Calu3 (cell line): ENCODE measurements around the gene HDHD5. TPM values are rescaled to one million over a fixed set of nuclear protein-coding genes. Genes with fewer than 3 reads are reported as not detected.

Experiments
- BruUV-seq: library from RNA; stranded (reverse); fragments of 400-500 nt; replicated peaks from 2 replicates; lab custom pipeline; 2021; lab: Mats Ljungman, UMichigan
- CTCF ChIA-PET: fragments of 300-600 bp; sonication (Branson Sonifier 250); formaldehyde crosslinking; loops from one replicate; lab custom pipeline; 2022; ENCODE audit warnings: antibody characterized with exemption; lab: Charles Lee
- DNase-seq: peaks from one replicate; pipeline ENCODE4 v3.0.0; 2022
- H3K27ac Mint-ChIP-seq: one replicate; pipeline ENCODE4 v1.8.0; 2022; ENCODE audit warnings: mixed read lengths; ENCODE audit not compliant: unreplicated experiment
- H3K27me3 Mint-ChIP-seq: one replicate; pipeline ENCODE4 v1.8.0; 2022; ENCODE audit warnings: mixed read lengths; ENCODE audit not compliant: unreplicated experiment
- H3K36me3 Mint-ChIP-seq: one replicate; pipeline ENCODE4 v1.8.0; 2022; ENCODE audit warnings: mild to moderate bottlenecking, moderate library complexity, mixed read lengths; ENCODE audit not compliant: insufficient read depth, unreplicated experiment
- H3K4me1 Mint-ChIP-seq: one replicate; pipeline ENCODE4 v1.8.0; 2022; ENCODE audit warnings: mild to moderate bottlenecking, low read depth, mixed read lengths; ENCODE audit not compliant: unreplicated experiment
- H3K4me3 Mint-ChIP-seq: one replicate; pipeline ENCODE4 v1.8.0; 2022; ENCODE audit warnings: mild to moderate bottlenecking, low read depth, moderate library complexity, mixed read lengths; ENCODE audit not compliant: unreplicated experiment
- H3K9me3 Mint-ChIP-seq: one replicate; pipeline ENCODE4 v1.8.0; 2022; ENCODE audit warnings: low read depth, mixed read lengths; ENCODE audit not compliant: unreplicated experiment
- intact Hi-C: fragments of 100-400 bp; cut with micrococcal nuclease; formaldehyde crosslinking; loops from one replicate; pipeline ENCODE4 v1.10.0; 2022; ENCODE audit not compliant: unreplicated experiment
- total RNA-seq: library from RNA; stranded (reverse); gene quantifications from 2 replicates; pipeline ENCODE4 v1.2.3, GENCODE V29; 2022
- TF ChIP-seq, protein P1 (sequence below): fragments of 200-600 bp; IDR thresholded peaks from one replicate; pipeline ENCODE4 v1.8.0; 2022; ENCODE audit warnings: antibody characterized with exemption; ENCODE audit not compliant: unreplicated experiment

Gene HDHD5
- total RNA-seq, 1 experiment from 2014 or later, result 44.4 TPM

DNA sequence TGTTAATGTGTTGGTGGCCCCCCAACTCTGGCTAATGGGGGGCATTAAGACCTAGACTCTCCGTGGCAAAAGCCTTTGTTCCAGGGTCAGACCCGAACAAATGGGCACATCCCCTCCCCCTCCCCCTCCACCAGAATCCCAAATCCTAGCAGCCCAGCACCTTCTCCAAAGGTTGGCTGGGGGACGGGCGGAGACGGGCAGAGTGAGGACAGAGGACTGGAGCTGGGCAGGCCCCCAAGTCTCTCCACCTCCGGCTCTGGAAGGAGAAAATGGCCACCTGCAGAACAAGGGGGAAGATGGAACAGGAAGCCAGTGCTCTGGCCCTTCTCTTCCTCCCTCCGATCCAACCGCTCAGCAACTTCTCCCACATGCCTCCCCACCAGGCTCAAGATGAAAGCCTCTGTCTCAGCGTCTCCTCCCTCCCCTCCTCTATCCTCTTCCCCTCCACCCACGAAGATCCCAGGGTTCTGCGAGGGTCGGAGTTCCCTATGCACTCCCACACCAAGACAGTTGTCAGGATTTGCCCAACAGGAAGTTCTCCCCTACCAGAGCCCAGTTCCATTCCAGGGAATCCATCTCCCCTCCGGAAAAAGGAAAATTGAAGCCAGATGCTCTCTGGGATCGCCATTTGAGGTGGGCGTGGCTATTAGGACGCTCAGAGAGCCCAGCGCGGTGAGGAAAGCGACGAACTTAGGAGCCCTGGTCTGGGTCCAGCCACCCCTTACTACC lies 40.1 kb upstream of the HDHD5 start:
- Mint-ChIP-seq H3K36me3 (no peaks in the 10 kb centered on the region), H3K4me3 (no peak overlapping the region), H3K9me3 (no peaks in the 10 kb centered on the region), H3K4me1 (peaks cover 14% of the 10 kb centered on the region), H3K27ac (no peak overlapping the region), H3K27me3 (peaks cover 80% of the 10 kb centered on the region)
- CTCF ChIA-PET, result interaction anchor here (1.7 kb wide), 1 partner anchor 28 kb away, joined by 6 read pairs; no protein-coding TSS in a partner anchor
- TF ChIP-seq, protein P1, sequence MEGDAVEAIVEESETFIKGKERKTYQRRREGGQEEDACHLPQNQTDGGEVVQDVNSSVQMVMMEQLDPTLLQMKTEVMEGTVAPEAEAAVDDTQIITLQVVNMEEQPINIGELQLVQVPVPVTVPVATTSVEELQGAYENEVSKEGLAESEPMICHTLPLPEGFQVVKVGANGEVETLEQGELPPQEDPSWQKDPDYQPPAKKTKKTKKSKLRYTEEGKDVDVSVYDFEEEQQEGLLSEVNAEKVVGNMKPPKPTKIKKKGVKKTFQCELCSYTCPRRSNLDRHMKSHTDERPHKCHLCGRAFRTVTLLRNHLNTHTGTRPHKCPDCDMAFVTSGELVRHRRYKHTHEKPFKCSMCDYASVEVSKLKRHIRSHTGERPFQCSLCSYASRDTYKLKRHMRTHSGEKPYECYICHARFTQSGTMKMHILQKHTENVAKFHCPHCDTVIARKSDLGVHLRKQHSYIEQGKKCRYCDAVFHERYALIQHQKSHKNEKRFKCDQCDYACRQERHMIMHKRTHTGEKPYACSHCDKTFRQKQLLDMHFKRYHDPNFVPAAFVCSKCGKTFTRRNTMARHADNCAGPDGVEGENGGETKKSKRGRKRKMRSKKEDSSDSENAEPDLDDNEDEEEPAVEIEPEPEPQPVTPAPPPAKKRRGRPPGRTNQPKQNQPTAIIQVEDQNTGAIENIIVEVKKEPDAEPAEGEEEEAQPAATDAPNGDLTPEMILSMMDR, result no peak
- intact Hi-C loops, result no loop called here
- DNase-seq, result no peak
- no TSS peak for BruUV-seq

DNA sequence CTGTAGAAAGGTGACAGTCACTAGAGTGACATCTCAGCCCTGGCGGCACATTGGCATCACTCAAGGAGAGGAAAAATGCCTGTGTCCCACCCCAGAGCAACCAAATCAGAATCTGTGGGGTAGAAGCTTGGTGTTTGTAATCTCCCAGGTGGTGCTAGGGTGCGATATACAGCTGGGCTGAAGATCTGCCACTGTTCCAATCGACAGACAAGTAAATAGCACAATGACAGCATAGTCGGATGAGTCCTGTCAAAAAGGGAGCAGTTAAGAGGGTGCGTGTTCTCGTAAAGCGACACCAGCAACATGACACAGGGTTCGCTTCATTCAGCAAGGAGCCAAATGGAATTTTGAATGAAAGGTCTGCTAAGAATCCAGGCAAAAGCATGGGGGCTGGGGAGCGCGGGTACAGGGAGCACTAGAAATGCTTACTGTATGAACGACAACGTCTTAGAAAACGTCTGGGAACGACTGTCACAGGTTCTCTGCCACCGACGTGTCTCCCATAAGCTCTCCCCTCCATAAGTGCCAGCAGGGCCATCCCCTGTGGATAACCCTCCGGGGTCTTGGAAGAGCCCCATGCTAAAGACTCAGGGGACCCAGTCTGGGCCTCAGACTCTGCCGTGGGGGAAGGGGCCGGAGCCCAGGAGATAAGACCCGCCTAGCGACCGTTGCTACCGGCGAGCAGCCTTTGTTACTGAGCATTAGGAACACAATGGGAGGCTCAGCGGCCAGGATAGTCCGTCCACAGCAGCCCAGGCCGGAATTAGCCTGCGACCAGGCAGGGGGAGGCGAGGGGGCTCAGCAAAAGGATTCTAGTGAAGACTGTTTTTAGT lies 39.3 kb upstream of the HDHD5 start:
- Mint-ChIP-seq H3K36me3 (no peaks in the 10 kb centered on the region), H3K27ac (no peak overlapping the region), H3K27me3 (peaks cover 80% of the 10 kb centered on the region), H3K4me1 (peaks cover 14% of the 10 kb centered on the region), H3K4me3 (no peak overlapping the region), H3K9me3 (no peaks in the 10 kb centered on the region)
- BruUV-seq, result no TSS peak
- CTCF ChIA-PET, result no interaction called here
- intact Hi-C loops, result no loop called here
- DNase-seq, result no peak
- TF ChIP-seq, protein P1, result no peak

DNA sequence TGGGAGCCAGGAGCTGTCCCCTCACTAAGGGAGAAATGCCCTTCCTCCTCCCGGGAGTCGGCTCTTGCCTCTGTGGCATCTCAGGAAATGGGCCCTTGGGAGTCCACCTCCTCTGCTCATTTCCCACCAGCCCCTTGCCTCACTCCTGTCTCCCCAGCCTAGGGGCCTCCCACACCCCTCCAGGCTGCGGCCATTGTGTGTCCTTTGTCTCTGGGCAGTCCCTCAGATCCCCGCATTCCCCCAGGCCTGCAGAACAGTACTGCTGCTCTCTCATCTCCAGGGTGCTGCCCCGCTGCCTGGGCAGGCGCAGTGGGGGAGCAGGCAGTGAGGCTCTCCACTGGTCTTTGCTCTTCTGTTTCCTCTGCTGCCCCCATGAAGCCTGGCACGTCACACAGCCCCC lies 35.1 kb upstream of the HDHD5 start:
- CTCF ChIA-PET, result interaction anchor here (0.7 kb wide), 1 partner anchor 96 kb away, joined by 3 read pairs; no protein-coding TSS in a partner anchor
- Mint-ChIP-seq H3K4me3 (no peak overlapping the region), H3K36me3 (no peaks in the 10 kb centered on the region), H3K9me3 (no peaks in the 10 kb centered on the region), H3K27me3 (peaks cover 38% of the 10 kb centered on the region), H3K4me1 (no peaks in the 10 kb centered on the region), H3K27ac (no peak overlapping the region)
- DNase-seq, result no peak
- intact Hi-C loops, result no loop called here
- BruUV-seq, result no TSS peak
- TF ChIP-seq, protein P1, result no peak

DNA sequence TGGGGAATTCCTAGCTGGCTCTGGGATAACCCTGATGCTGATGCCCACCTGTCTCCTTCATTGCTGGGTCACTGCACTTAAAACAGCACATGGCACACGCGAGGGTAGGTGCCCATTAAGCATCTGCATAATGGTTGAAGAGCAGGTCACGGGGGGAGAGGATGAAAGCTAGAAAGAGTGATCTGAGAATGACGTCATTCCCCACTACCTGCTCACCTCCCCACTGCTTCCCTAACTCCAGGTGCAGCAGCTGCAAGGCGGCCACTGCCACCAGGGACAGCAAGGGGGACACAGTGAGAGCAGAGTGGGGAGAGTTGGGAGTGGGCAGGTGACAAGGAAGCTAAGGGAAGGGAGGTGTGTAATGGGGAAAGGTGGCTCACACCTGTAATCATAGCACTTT lies 33.1 kb upstream of the HDHD5 start:
- Mint-ChIP-seq H3K4me1 (no peaks in the 10 kb centered on the region), H3K27ac (no peak overlapping the region), H3K36me3 (no peaks in the 10 kb centered on the region), H3K4me3 (no peak overlapping the region), H3K27me3 (peaks cover 31% of the 10 kb centered on the region), H3K9me3 (no peaks in the 10 kb centered on the region)
- DNase-seq, result no peak
- TF ChIP-seq, protein P1, result no peak
- CTCF ChIA-PET, result interaction anchor here (2.0 kb wide), 1 partner anchor 20 kb away, joined by 15 read pairs; no protein-coding TSS in a partner anchor
- intact Hi-C loops, result no loop called here
- no TSS peak for BruUV-seq
